Measurements from ENCODE around the gene KIZ. TPM values are rescaled to one million over a fixed set of nuclear protein-coding genes. Genes with fewer than 3 reads are reported as not detected.

The KIZ gene
- total and polyA plus RNA-seq, 2 of the 4 experiments (the other 2 are of a cell fraction), result 9.9 to 14.0 TPM

DNA sequence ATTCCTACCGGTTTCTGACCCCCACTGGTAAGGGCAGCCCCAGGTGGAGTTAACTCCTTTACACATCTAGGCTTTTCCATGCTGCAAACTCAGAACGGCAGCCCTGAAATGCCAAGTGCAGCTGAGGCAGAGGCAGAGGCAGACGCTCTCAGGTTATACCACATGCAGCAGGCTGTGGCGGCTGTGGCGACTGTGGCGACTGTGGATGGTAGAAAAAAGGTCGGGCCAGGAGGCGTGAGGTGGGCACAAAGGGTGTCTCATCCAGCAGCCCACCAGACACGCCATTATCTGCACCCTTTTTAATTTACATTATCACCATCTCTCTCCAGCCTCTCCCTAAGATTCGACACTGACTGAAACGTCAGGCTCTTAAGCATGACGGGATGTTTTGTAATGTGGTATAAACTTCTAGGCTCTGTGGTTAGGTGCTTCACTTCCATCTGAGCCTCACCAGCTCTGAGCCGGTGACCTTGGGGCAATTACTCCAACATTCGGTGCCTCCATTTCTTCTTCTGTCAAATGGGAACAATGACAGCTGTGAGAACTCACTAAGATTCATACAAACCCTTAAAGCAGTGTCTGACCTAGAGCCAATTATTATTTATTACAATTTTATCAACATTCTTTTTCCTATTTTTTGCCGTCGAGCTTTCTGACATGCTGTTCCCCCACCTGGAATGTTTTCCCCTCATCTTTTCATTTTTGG is 8.2 kb downstream of the KIZ start:
- H2AFZ ChIP-seq (replicated peaks; ENCODE audit: low read length, poor library complexity), result no peak overlapping the region
- no peak overlapping the region for H2BK20ac ChIP-seq (ENCODE audit: low read depth, low read length)
- no peak overlapping the region for H4K8ac ChIP-seq (ENCODE audit: low read depth in 2 of 2, low read length in 2 of 2)
- in situ Hi-C loops (cut with MboI; ENCODE audit: low sequenced_read_pairs) (no loop called here), intact Hi-C loops (cut with micrococcal nuclease) (no loop called here), dilution Hi-C loops (cut with HindIII; ENCODE audit: low sequenced_read_pairs, unreplicated experiment) (no loop called here)
- BruUV-seq (replicated peaks), result no TSS peak
- DNase-seq, result no peak
- no peak overlapping the region for H3K4me2 ChIP-seq (ENCODE audit: low read depth, low read length)
- H2BK5ac ChIP-seq (ENCODE audit: low read depth, low read length, poor library complexity, severe bottlenecking), result no peak overlapping the region
- no peaks in the 10 kb centered on the region for H3K9me3 ChIP-seq (ENCODE audit: control insufficient read depth, insufficient read depth, low read length)
- TF ChIP-seq CEBPB (IDR thresholded peaks at IDR 0.05; ENCODE audit: low read depth, low read length) (no peak), RCOR1 (IDR thresholded peaks at IDR 0.05; ENCODE audit: insufficient replicate concordance, low read length) (no peak), MXI1 (IDR thresholded peaks at IDR 0.05; ENCODE audit: borderline replicate concordance, low read depth, low read length) (no peak), BHLHE40 (IDR thresholded peaks at IDR 0.05; ENCODE audit: low read depth, low read length) (no peak), NFE2L2 (IDR thresholded peaks at IDR 0.05; ENCODE audit: low read depth, low read length) (no peak), MAZ (IDR thresholded peaks at IDR 0.05; ENCODE audit: borderline replicate concordance, low read depth, low read length) (no peak), ELK1 (IDR thresholded peaks at IDR 0.05; ENCODE audit: borderline replicate concordance, low read depth, low read length) (no peak), FOS (IDR thresholded peaks at IDR 0.05; ENCODE audit: low read depth, low read length) (no peak), MAFK (IDR thresholded peaks at IDR 0.05; ENCODE audit: low read depth, low read length) (no peak), RFX5 (IDR thresholded peaks at IDR 0.05; ENCODE audit: low read depth, low read length) (no peak), POLR2A (IDR thresholded peaks at IDR 0.05; ENCODE audit: low read depth, low read length) (no peak), SMC3 (IDR thresholded peaks at IDR 0.05; ENCODE audit: low read depth, low read length) (no peak), RAD21 (IDR thresholded peaks at IDR 0.05; ENCODE audit: low read length) (no peak), CHD1 (IDR thresholded peaks at IDR 0.05; ENCODE audit: low read depth, low read length) (no peak), USF2 (IDR thresholded peaks at IDR 0.05; ENCODE audit: low read depth, low read length) (no peak)
- TF ChIP-seq, protein P1, sequence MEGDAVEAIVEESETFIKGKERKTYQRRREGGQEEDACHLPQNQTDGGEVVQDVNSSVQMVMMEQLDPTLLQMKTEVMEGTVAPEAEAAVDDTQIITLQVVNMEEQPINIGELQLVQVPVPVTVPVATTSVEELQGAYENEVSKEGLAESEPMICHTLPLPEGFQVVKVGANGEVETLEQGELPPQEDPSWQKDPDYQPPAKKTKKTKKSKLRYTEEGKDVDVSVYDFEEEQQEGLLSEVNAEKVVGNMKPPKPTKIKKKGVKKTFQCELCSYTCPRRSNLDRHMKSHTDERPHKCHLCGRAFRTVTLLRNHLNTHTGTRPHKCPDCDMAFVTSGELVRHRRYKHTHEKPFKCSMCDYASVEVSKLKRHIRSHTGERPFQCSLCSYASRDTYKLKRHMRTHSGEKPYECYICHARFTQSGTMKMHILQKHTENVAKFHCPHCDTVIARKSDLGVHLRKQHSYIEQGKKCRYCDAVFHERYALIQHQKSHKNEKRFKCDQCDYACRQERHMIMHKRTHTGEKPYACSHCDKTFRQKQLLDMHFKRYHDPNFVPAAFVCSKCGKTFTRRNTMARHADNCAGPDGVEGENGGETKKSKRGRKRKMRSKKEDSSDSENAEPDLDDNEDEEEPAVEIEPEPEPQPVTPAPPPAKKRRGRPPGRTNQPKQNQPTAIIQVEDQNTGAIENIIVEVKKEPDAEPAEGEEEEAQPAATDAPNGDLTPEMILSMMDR (conservative IDR thresholded peaks at IDR 0.05; ENCODE audit: low read depth, low read length), result no peak
- H4K5ac ChIP-seq (ENCODE audit: low read depth, low read length), result no peak overlapping the region
- peaks cover 9% of the 10 kb centered on the region for H3K36me3 ChIP-seq (ENCODE audit: control insufficient read depth, insufficient read depth, low read length)
- H3K9ac ChIP-seq (ENCODE audit: low read depth, low read length), result no peak overlapping the region
- no peak overlapping the region for H3K18ac ChIP-seq (ENCODE audit: low read depth, low read length)
- no peak for ATAC-seq (ENCODE audit: low read depth)
- H3K27me3 ChIP-seq (ENCODE audit: control insufficient read depth, insufficient read depth, low read length), result no peaks in the 10 kb centered on the region
- no peak overlapping the region for H4K91ac ChIP-seq (ENCODE audit: insufficient read depth, low read depth, low read length)
- H3K4me1 ChIP-seq (ENCODE audit: control insufficient read depth, insufficient read depth, low read length), result no peaks in the 10 kb centered on the region
- no peak overlapping the region for H3K14ac ChIP-seq (replicated peaks; ENCODE audit: low read depth, low read length)
- H4K20me1 ChIP-seq (ENCODE audit: insufficient read depth, low read length), result no peaks in the 10 kb centered on the region
- ChIA-PET CTCF (no interaction called here), POLR2A (ENCODE audit: unreplicated experiment) (no interaction called here)
- H3K4me3 ChIP-seq (ENCODE audit: insufficient read depth, low read depth, low read length), result no peak overlapping the region
- no peak overlapping the region for H2BK120ac ChIP-seq (ENCODE audit: low read depth, low read length)
- H3K79me1 ChIP-seq (ENCODE audit: low read depth in 1 of 2, low read length in 2 of 2), result peaks cover 0 to 4% of the 10 kb centered on the region in 2 experiments; a peak in 1 of 4 replicates
- H2BK15ac ChIP-seq (ENCODE audit: low read depth, low read length), result no peak overlapping the region
- no peak overlapping the region for H2AK9ac ChIP-seq (replicated peaks; ENCODE audit: low read depth, low read length, poor library complexity)
- H2AK5ac ChIP-seq (ENCODE audit: low read depth, low read length), result no peak overlapping the region
- H3K4ac ChIP-seq (ENCODE audit: low read depth, low read length), result no peak overlapping the region
- no peak overlapping the region for H3K23ac ChIP-seq (ENCODE audit: low read depth, low read length)
- no peak overlapping the region for H3K27ac ChIP-seq (ENCODE audit: insufficient read depth, low read length)
- no peak overlapping the region for H3K56ac ChIP-seq (ENCODE audit: extremely low read depth, insufficient read depth, low read length)
- WGBS, 2 experiments (ENCODE audit: extremely low coverage in 2 of 2, insufficient read length in 1 of 2), result 80% methylated on average over 1 of the region's 16 CpGs; no CpG with 5 or more reads in 1 of the 2 experiments
- peaks cover 2% of the 10 kb centered on the region; the same call in 1 of the 2 replicates for H3K9me1 ChIP-seq (ENCODE audit: insufficient read depth, low read length)

All from IMR-90 (cell line).